Activated T-helper 2 cell treated with anti-CD3 and anti-CD28 coated beads, Interferon-gamma antibody, Interleukin-2, Interleukin-4, amounts not matched to agents 10 μg/mL and 5 μg/mL and 100 μg/mL, durations not matched to agents 14 hours and 24 hours and 36 hours (primary cell): Measurements from ENCODE around the gene TBC1D22A. TPM values are rescaled to one million over a fixed set of nuclear protein-coding genes. Genes with fewer than 3 reads are reported as not detected.

Source experiments
- DNase-seq: peaks from one replicate; pipeline ENCODE4 v3.0.0; 2021; ENCODE audit warnings: low spot score
- H3K27ac Mint-ChIP-seq: one replicate; pipeline ENCODE4 v1.8.0; 2021; ENCODE audit warnings: mixed read lengths
- H3K27me3 Mint-ChIP-seq: one replicate; pipeline ENCODE4 v1.8.0; 2021; ENCODE audit warnings: low read depth, mixed read lengths
- H3K36me3 Mint-ChIP-seq: one replicate; pipeline ENCODE4 v1.8.0; 2021; ENCODE audit warnings: low read depth, mixed read lengths
- H3K4me1 Mint-ChIP-seq: one replicate; pipeline ENCODE4 v1.8.0; 2021; ENCODE audit warnings: low read depth, mixed read lengths
- H3K4me3 Mint-ChIP-seq: one replicate; pipeline ENCODE4 v1.8.0; 2021; ENCODE audit warnings: low read depth, mild to moderate bottlenecking, moderate library complexity, mixed read lengths
- H3K9me3 Mint-ChIP-seq: one replicate; pipeline ENCODE4 v1.8.0; 2021; ENCODE audit warnings: mixed read lengths
- intact Hi-C: fragments of 100-400 bp; cut with micrococcal nuclease; formaldehyde crosslinking; loops from one replicate; pipeline ENCODE4 v1.15.1; 2023
- total RNA-seq: library from RNA; stranded (reverse); gene quantifications from 2 replicates; pipeline ENCODE4 v1.2.3, GENCODE V29; 2022

TBC1D22A gene
- total RNA-seq, 1 donor from 2014 or later = 34.8 TPM

DNA sequence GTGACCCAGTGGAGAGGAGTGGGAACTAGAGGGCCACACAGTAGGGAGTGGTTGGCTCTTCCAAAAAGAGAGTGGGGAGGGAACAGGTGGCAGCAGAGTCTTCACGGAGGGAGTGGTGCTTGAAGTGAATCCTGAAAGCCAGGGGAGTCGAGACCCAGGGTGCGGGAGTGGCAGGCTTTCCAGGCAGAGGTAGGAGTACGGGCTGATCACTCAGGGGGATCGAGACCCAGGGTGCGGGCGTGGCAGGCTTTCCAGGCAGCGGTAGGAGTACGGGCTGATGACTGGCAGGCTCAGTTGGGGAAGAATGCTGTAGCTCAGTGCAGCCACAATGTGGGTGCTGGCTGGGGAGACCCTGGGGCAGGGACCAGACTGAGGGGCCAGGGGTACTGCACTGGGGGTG, 148.2 kb downstream of the TBC1D22A start:
- no peaks in the 10 kb centered on the region for H3K27me3 Mint-ChIP-seq
- H3K36me3 Mint-ChIP-seq = peaks cover 3% of the 10 kb centered on the region
- H3K4me3 Mint-ChIP-seq = no peak overlapping the region
- DNase-seq = no peak
- no peak overlapping the region for H3K27ac Mint-ChIP-seq
- intact Hi-C loops = no loop called here
- H3K4me1 Mint-ChIP-seq = no peaks in the 10 kb centered on the region
- H3K9me3 Mint-ChIP-seq = no peaks in the 10 kb centered on the region

- intact Hi-C loops = no loop called here
- Mint-ChIP-seq H3K27ac (no peak overlapping the region), H3K4me3 (no peak overlapping the region), H3K36me3 (peaks cover 3% of the 10 kb centered on the region), H3K9me3 (no peaks in the 10 kb centered on the region), H3K4me1 (no peaks in the 10 kb centered on the region), H3K27me3 (no peaks in the 10 kb centered on the region)
- no peak for DNase-seq
These were observed 148.9 kb downstream of the TBC1D22A start for GRCh38 chr22:46911346-46911745.

DNA sequence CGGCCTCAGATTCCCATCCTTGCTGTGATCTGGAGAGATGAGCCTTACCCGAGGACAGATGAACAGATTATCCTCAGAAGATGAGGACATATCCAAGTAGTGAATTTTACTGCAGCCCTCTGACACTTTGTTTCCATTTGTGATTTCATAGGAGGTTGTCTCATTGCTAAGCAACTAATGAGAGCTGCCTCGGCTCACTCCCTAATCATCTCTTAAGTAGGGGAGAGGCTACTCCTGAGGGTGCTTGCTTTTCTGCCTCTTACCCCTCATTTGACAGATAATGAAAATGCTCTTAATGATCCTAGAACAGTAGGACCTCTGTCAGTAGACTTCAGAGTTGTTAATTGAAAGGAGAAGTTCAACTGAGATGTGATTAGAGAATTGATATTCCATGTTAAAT, 150.9 kb downstream of the TBC1D22A start:
- no peak overlapping the region for H3K27ac Mint-ChIP-seq
- H3K4me1 Mint-ChIP-seq = no peaks in the 10 kb centered on the region
- H3K36me3 Mint-ChIP-seq = peaks cover 12% of the 10 kb centered on the region
- intact Hi-C loops = no loop called here
- H3K4me3 Mint-ChIP-seq = no peak overlapping the region
- H3K9me3 Mint-ChIP-seq = no peaks in the 10 kb centered on the region
- DNase-seq = no peak
- no peaks in the 10 kb centered on the region for H3K27me3 Mint-ChIP-seq

DNA sequence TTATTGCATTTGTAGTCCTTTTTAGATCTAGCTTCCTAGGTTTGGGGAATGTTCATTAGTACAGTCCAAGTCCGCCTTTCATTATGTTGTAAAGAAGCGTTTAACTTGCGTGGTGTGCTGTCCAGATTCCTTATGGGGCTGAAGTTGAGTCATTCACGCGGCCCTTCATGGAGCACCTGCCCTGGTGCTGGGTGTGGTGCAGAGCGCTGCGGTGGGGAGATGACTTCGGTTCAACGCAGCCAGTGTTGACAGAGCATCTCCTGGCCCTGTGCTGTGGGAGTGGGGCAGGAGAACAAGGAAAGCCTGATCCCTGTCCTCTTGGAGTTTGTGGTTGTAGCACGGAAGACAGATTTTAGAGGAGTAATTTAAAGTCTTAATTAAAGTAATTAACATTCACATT, 152.0 kb downstream of the TBC1D22A start:
- Mint-ChIP-seq H3K36me3 (peaks cover 19% of the 10 kb centered on the region), H3K27me3 (no peaks in the 10 kb centered on the region), H3K4me3 (no peak overlapping the region), H3K9me3 (no peaks in the 10 kb centered on the region), H3K27ac (no peak overlapping the region), H3K4me1 (peaks cover 1% of the 10 kb centered on the region)
- no peak for DNase-seq
- intact Hi-C loops = no loop called here

GRCh38 chr22:46914916-46915894, 152.8 kb downstream of the TBC1D22A start:
- H3K4me1 Mint-ChIP-seq = peaks cover 1% of the 10 kb centered on the region
- peaks cover 23% of the 10 kb centered on the region for H3K36me3 Mint-ChIP-seq
- H3K9me3 Mint-ChIP-seq = no peaks in the 10 kb centered on the region
- no peak overlapping the region for H3K4me3 Mint-ChIP-seq
- no peak for DNase-seq
- intact Hi-C loops = no loop called here
- no peaks in the 10 kb centered on the region for H3K27me3 Mint-ChIP-seq
- H3K27ac Mint-ChIP-seq = no peak overlapping the region

DNA sequence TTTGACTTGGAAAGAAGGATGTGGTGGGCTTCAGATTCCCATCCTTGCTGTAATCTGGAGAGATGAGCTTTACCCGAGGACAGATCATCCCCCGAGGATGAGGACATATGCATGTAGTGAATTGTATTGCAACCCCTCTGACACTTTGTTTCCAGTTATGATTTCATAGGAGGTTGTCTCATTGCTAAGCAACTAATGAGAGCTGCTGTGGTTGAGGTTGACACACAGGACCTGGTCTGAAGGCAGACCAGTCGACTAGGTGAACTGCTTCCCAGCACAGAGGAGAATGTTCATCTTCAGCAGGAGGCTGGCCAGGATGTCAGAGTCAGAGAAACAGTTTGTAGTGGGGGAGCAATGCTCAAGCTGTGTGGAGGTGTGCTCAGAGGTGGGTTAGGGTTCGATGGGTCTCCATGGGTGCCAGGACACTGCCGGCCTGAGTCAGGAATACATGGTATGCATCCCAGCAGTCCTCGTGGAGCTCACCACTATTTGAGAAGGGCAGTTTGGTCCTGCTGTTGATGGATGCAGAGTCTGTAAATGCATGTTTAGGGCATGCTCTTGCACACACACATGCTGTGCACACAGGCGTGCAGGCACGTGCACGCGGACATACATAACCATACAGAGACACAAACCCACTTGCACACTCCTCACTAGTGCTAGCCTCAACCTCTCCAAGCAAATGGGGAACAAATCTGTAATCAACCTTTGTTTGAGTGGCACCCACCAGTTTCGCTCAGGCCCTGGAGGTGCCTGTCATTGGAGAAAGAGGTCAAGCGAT, 153.7 kb downstream of the TBC1D22A start:
- H3K27ac Mint-ChIP-seq = no peak overlapping the region

DNA sequence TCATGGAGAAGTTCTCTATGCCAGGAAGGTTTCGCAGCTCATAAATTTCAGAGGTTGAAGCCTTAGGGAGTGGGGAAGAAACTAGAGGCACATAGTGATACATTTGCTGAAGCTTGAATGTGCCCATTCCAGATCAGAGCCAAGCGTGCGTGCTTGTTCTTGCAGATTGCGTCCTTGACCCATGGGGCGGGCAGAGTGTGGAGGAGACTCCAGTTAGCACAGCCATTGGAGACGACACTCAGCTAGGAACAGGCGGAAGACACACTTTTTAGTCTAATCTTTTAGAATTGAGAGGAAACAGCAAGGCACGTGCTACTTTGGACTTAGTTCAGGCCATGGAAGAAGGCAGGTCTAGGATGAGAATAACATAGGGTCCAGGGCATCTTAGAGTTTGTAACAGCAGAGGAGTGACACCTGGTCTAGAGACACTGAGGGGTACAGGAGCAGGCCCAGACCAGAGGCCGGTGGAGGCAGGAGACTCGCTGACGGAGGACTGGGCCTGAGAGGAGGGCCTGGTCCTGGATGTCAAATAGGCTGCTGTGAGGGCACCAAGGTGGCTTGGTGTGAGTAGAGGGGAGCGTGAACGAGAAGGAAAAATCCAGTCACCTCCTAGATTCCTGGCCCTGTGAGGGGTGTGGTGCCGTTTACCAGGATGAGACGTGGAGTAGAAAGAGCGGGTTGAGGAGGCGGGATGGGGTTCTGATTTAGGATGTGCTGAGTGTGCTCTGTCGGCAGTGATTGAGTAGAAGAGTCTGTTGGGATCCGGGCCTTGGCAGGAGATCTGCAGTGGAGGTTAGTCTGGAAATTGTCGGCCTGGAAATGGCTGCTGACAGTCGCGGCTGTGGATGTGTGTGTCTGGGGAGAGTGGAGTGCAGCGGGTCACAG, 154.7 kb downstream of the TBC1D22A start:
- H3K36me3 Mint-ChIP-seq = peaks cover 34% of the 10 kb centered on the region
- peaks cover 1% of the 10 kb centered on the region for H3K4me1 Mint-ChIP-seq
- H3K4me3 Mint-ChIP-seq = no peak overlapping the region
- H3K27me3 Mint-ChIP-seq = no peaks in the 10 kb centered on the region
- peaks cover 10% of the 10 kb centered on the region for H3K9me3 Mint-ChIP-seq
- no peak for DNase-seq
- no peak overlapping the region for H3K27ac Mint-ChIP-seq
- intact Hi-C loops = no loop called here

More for the DNA sequence above, 153.7 kb downstream of the TBC1D22A start:
- Mint-ChIP-seq H3K4me1 (peaks cover 1% of the 10 kb centered on the region), H3K4me3 (no peak overlapping the region), H3K27me3 (no peaks in the 10 kb centered on the region), H3K36me3 (peaks cover 24% of the 10 kb centered on the region), H3K9me3 (peaks cover 1% of the 10 kb centered on the region)
- DNase-seq = no peak
- intact Hi-C loops = no loop called here

GRCh38 chr22:46917771-46918101, 155.3 kb downstream of the TBC1D22A start:
- no peak overlapping the region for H3K4me3 Mint-ChIP-seq
- peaks cover 35% of the 10 kb centered on the region for H3K36me3 Mint-ChIP-seq
- H3K9me3 Mint-ChIP-seq = peaks cover 11% of the 10 kb centered on the region
- peaks cover 1% of the 10 kb centered on the region for H3K4me1 Mint-ChIP-seq
- intact Hi-C loops = no loop called here
- H3K27me3 Mint-ChIP-seq = no peaks in the 10 kb centered on the region
- DNase-seq = no peak
- H3K27ac Mint-ChIP-seq = no peak overlapping the region

- Mint-ChIP-seq H3K4me1 (peaks cover 1% of the 10 kb centered on the region), H3K27me3 (no peaks in the 10 kb centered on the region), H3K27ac (no peak overlapping the region), H3K36me3 (peaks cover 32% of the 10 kb centered on the region), H3K9me3 (peaks cover 11% of the 10 kb centered on the region), H3K4me3 (no peak overlapping the region)
- intact Hi-C loops = no loop called here
- DNase-seq = no peak
These were observed 155.7 kb downstream of the TBC1D22A start for GRCh38 chr22:46918197-46918596.

GRCh38 chr22:46922037-46922436, 159.6 kb downstream of the TBC1D22A start:
- Mint-ChIP-seq H3K27ac (no peak overlapping the region), H3K9me3 (peaks cover 11% of the 10 kb centered on the region), H3K36me3 (peaks cover 32% of the 10 kb centered on the region), H3K4me1 (peaks cover 1% of the 10 kb centered on the region), H3K4me3 (no peak overlapping the region), H3K27me3 (no peaks in the 10 kb centered on the region)
- no peak for DNase-seq
- intact Hi-C loops = no loop called here

DNA sequence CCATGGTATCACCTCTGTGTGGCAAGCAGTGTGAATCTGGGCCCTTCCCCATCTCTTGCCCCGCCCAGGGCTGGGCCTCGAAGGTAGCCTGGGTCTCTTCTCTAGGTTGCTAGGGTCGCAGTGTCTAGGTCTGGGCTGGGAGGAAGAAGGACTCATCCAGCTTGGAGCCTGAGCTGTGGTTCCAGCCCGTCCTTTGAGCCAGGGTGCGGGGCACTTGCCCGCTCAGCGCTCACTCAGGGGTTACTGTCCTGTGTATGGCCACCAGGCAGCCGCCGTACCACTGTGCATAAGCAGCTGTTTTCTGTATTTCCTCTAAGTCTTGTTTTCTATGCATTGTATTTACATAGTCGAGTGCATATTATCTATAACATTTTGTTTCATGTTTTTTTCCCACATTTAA, 160.9 kb downstream of the TBC1D22A start:
- no peak overlapping the region for H3K27ac Mint-ChIP-seq
- no peak for DNase-seq
- H3K4me3 Mint-ChIP-seq = no peak overlapping the region
- H3K36me3 Mint-ChIP-seq = peaks cover 22% of the 10 kb centered on the region
- H3K27me3 Mint-ChIP-seq = no peaks in the 10 kb centered on the region
- intact Hi-C loops = no loop called here
- peaks cover 11% of the 10 kb centered on the region for H3K9me3 Mint-ChIP-seq
- peaks cover 1% of the 10 kb centered on the region for H3K4me1 Mint-ChIP-seq

DNA sequence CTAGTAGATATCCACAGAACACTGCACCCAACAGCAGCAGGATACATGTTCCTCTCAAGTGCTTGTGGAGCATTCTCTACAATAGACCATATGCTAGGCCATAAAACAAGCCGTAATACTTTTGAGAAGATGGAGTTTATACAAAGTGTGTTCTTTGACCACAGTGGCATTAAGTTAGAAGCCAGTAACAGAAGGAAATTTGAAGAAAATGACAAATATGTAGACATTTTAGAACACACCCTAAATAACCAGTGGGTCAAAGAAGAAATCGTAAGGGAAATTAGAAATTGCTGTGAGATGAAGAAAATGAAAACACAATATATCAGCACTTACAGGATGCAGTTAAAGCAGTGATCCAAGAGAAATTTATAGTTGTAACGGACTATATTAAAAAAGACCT, 163.4 kb downstream of the TBC1D22A start:
- intact Hi-C loops = no loop called here
- Mint-ChIP-seq H3K27me3 (no peaks in the 10 kb centered on the region), H3K27ac (no peak overlapping the region), H3K4me1 (no peaks in the 10 kb centered on the region), H3K4me3 (no peak overlapping the region), H3K36me3 (peaks cover 12% of the 10 kb centered on the region), H3K9me3 (peaks cover 11% of the 10 kb centered on the region)
- DNase-seq = no peak
